K562 (cell line): ENCODE results near the gene LRGUK. TPM values are rescaled to one million over a fixed set of nuclear protein-coding genes. Genes with fewer than 3 reads are reported as not detected.

Experiments used
- ETV6 ChIP-seq, 3 experiments: fragments of 150-350 bp in 1 of 3; sonication (generic) in 1 of 3; formaldehyde crosslinking in 1 of 3; IDR thresholded peaks; 2 replicates each; pipeline versions ENCODE4 v1.6.1 to v1.8.0; 2014 to 2022; ENCODE audit warnings: borderline replicate concordance in 2 of 3, low read depth in 2 of 3, antibody characterized with exemption in 1 of 3, low read length in 1 of 3, mild to moderate bottlenecking in 1 of 3, missing genetic modification reagents in 1 of 3
- KDM1A ChIP-seq, 2 experiments: fragments of 450-650 bp; IDR thresholded peaks; 2 replicates each; pipeline ENCODE4 v1.6.1; 2016; ENCODE audit warnings: mild to moderate bottlenecking in 2 of 2
- SOX6 ChIP-seq: fragments of 450-650 bp; IDR thresholded peaks from 2 replicates; pipeline ENCODE4 v1.6.1; 2014; ENCODE audit warnings: mild to moderate bottlenecking
- STAT5A ChIP-seq: IDR thresholded peaks from 2 replicates; pipeline ENCODE4 v1.6.1; 2012; ENCODE audit warnings: low read length, inconsistent platforms, borderline replicate concordance
- ZBTB11 ChIP-seq, 3 experiments: fragments of 200-800 bp in 1 of 3; fragments of 250-450 bp in 1 of 3; fragments of 450-650 bp in 1 of 3; sonication (Bioruptor Pico) in 1 of 3; sonication (Bioruptor generic) in 1 of 3; formaldehyde crosslinking in 1 of 3; IDR thresholded peaks; 2 replicates each; pipeline versions ENCODE4 v1.6.1 to v1.8.0; 2016 to 2022; ENCODE audit warnings: mild to moderate bottlenecking in 2 of 3, missing genetic modification characterization in 2 of 3, missing compliant biosample characterization in 1 of 3, moderate library complexity in 1 of 3
- polyA plus RNA-seq, 8 experiments: library from polyadenylated mRNA; depleted of rRNA in 4 of 8; stranded (reverse) in 5 of 8; unstranded in 3 of 8; fragments of >200 nt; fragmentation: Nextera tagmentation in 2 of 8; fragmentation: Illumina TruSeq in 1 of 8; extraction: Ambion mirVana in 2 of 8; extraction: Trizol in 1 of 8; gene quantifications; 2 replicates each; pipeline versions ENCODE4 v1.2.1 to v1.2.3, GENCODE V29; 2011 to 2014; ENCODE audit warnings: inconsistent platforms in 1 of 8, missing spikeins in 1 of 8
- total RNA-seq, 7 experiments: library from RNA; depleted of rRNA in 6 of 7; stranded (reverse); fragments of >200 nt in 6 of 7; fragmentation: Illumina TruSeq in 2 of 7; extraction: Trizol in 2 of 7; gene quantifications; 2 replicates each; pipeline versions ENCODE4 v1.2.1 to v1.2.3, GENCODE V29; 2011 to 2021; ENCODE audit warnings: low replicate concordance in 1 of 7
- TF ChIP-seq, protein P1 (sequence below): fragments of 450-650 bp; IDR thresholded peaks from 2 replicates; pipeline ENCODE4 v1.6.1; 2018; ENCODE audit warnings: mild to moderate bottlenecking, low read depth; ENCODE audit not compliant: partially characterized antibody

The LRGUK gene
- total and polyA plus RNA-seq, 9 of the 15 experiments (the other 6 are each of a cell fraction or from before 2014, with no cell fraction given), result 0.04 to 0.33 (median 0.18) TPM

DNA sequence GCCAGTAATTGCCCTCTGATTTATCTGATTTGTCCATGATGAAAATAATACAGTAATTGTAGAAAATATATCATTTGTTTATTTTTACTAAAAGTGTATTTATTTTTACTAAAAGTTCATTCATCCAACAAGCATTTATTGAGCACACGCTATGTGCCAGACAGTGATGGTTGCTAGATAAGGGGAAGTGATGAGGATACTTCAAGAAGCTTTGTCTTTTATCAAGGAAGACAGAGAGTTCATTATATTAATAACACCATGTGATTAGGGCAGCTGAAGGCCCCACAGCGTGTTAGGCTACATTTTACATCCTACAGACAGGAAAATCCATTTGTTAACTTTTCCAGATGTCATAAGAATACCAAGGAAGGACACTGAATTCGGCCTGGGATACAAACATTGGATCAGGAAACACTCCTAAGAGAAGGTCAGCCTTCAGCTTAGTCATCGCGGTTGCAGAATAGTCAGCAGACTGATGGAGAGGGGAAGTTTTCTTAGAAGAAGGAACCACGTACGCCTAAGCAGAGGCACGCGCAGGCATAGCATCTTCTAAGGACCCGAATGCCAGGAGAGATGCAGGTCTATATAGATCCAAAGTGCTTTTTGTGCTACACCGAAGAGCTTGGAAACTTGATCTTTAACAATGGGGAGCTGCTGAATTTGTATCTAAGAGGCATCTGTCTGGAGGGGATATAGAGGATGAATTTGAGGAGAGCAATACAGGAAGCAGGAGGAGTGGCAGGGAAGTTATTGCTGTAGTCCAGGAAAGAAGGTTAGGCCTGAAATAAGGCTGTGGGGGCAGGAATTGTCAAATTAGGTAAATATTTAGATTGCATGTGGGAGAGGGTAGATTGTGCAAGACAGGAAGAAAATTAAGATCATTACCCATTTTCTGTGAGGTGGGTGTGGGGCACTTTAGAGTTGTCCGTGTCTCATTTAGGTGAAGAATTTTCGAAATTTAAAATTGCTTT lies 85.7 kb downstream of the LRGUK start (continued):
- peak; percentile 65 to 79 for TF ChIP-seq KDM1A (IDR thresholded peaks at IDR 0.05)
- TF ChIP-seq, protein P1, sequence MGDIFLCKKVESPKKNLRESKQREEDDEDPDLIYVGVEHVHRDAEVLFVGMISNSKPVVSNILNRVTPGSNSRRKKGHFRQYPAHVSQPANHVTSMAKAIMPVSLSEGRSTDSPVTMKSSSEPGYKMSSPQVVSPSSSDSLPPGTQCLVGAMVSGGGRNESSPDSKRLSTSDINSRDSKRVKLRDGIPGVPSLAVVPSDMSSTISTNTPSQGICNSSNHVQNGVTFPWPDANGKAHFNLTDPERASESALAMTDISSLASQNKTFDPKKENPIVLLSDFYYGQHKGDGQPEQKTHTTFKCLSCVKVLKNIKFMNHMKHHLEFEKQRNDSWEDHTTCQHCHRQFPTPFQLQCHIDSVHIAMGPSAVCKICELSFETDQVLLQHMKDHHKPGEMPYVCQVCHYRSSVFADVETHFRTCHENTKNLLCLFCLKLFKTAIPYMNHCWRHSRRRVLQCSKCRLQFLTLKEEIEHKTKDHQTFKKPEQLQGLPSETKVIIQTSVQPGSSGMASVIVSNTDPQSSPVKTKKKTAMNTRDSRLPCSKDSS, result no peak
- 0 out of 2 replicates have a peak, but pooled peaks have one; percentile 10 for TF ChIP-seq SOX6
- 0 out of 6 replicates have a peak, but pooled peaks of 1 of the 3 experiments have one; percentile 14 for TF ChIP-seq ZBTB11 (CRISPR knock-in tag; IDR thresholded peaks at IDR 0.05)
- 0 out of 4 replicates have a peak, but pooled peaks of 1 of the 2 experiments have one; percentile 32 for TF ChIP-seq ETV6 (IDR thresholded peaks at IDR 0.05; ENCODE audit: borderline replicate concordance in 1 of 2, low read depth in 2 of 2, low read length in 1 of 2)
- no peak for TF ChIP-seq ETV6 (CRISPR knock-in tag; IDR thresholded peaks at IDR 0.05; ENCODE audit: borderline replicate concordance)
- TF ChIP-seq STAT5A, result peak; percentile 18; the same call in 1 of the 2 replicates
